ENCODE data around the gene EIF2S2.

Gene EIF2S2

DNA sequence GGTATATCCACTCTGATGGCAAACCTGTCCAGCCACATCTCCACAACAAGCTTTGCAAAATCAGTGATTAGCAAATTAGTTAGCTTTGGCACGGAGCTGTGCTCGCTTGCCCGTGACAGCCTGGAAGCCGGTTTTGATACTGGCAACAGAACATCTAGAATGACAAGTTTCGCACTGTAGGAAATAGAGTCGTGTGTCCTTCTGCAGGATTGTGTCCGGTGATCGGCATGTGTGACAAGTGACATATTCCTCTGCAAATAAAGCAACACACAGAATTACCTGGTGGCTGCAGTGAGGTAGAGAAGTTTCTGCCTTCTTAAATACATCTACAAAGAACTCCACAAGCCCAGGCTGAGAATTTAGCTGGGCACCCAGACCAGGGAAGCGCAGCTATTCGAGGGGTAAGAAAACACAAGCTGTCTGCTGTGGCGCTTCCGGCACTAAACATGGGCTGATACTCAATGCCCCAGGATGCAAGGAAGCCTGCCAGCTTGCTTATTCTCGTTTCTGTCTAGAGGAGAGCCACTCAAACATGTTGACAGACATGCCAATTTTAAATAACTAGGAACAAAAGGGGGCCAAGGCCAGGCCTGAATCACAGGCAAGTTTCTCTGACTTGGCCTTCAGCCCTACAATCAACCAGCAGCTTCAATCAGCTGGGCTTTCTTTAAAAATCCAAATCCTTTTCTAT is 22.2 kb downstream of the EIF2S2 start:
- no peak for DNase-seq (ENCODE audit: low read depth)

DNA sequence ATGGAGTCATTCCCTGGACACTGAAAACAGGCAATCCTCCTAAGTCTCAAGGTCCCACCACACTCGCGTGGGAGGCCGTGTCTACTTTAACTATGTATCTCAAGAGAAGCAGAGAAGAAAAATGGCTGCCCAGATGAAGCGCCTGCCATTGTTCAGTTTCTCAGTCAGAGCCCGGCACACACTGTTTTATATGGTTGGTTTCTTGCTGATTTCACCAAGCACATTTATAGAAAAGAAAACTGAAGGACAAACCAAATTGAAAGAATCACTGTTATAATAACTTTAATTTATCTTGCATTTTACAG is 22.9 kb downstream of the EIF2S2 start:
- DNase-seq (ENCODE audit: low read depth) = no peak

DNA sequence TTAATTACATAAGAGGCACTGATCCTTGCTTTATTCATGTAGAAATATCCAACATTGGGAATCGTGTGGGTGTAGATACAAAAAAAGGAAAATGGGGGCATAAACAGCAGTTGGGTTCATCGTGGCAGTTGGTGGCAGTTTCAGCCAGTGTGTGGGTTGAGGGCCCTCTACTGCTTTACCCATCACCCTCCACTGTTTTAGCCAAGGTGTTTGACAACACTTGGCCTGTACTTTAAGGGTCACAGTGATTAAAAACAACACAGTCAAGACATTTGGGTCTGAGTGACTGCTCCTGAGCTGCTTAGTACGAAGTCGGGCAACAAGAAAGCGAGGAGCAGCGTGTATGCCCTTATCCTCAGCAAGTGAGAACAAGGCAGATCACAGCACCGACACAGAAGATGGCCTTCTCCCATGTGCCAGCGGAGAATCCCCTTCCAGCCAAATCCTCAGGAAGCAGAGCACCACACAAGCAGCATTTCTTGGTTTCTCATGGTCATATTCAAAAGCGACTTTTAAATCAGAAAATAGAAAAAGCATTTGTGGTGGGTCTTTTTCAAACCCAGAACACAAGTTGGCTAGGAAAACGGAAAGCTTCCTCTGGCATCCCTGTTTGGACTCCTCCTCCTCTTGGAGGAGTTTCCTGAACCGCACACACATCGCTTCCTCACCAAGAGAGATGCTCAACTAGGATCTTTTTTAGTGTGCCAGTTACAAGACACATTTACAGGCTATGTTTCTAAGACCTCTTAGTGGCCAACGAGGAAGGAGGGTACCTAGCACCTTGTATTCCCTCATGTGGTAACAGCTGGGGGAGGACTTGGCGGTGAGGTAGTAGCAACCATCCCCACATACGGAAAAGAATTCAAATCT is 23.5 kb downstream of the EIF2S2 start:
- no peak for DNase-seq (ENCODE audit: low read depth)

DNA sequence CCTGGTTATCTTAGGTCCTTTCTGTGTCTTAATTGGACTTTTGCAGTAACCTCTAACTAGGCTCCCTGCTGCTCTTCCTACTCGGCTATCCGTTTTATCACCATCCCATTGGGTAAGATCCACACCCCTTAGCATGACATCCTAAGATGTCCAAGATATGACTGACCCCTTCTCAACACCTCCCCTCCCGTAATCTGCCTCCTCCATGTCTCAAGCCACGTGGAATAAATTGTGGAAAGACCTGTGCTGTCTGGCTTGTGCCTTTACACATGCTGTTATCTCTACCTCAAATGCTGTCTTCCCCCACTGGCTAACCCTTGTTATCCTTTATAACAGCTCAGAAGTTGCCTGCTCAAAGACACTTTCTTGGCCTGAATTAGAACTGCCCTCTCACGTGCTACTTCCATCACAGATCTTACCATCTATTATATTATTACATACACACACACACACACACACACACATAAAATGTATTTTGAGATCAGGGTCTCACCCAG is 26.5 kb downstream of the EIF2S2 start:
- DNase-seq (ENCODE audit: low read depth) = no peak

DNA sequence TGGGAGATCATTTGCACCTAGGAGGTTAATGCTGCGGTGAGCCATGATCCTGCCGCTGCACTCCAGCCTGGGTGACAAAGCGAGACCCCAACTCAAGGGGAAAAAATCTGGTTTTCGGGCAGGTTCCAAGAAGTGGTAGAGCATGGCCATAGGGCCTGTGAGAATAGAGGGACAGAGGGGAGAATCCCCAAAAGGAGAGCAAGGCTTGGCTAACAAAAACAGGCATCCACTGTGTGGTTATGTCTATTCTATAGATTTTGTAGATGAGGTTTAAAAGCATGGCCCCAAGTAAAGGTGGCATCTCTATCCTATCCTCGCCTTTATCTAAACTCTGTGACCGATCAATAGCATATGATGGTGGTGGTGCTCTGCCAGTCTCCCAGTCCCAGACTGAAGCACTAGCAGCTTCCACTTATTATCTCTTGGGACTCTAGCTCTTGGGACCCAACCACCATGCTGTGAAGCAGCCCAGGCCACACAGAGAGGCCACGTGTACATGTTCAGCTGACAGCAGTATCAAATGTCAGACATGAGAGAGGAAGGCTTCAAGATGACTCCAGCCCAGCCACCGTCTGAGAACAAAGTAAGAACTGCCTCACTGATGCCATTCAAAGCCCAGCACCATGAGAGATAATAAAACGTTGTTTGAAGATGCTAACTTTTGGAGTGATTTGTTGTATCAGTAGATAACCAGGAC is 27.7 kb downstream of the EIF2S2 start:
- DNase-seq (ENCODE audit: low read depth) = no peak

DNA sequence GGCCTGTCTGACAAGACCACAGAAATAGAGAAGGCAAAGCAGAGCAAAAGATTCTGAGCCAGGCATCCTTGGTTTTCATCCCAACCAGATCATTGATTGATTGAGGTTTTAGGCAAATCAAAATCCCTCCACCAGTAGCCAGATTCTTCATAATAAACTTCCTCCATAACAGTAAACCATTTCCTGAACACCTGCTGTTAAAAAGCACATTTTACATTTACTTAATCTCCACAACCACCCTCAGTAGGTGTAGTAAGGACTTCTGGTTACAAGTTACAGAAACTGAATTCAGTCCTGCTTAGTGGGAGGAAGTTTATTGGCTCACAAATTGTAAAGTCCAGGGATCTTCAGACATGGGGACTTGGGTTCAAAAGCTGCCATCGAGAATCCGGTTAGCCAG is 28.3 kb downstream of the EIF2S2 start:
- DNase-seq (ENCODE audit: low read depth) = no peak

DNA sequence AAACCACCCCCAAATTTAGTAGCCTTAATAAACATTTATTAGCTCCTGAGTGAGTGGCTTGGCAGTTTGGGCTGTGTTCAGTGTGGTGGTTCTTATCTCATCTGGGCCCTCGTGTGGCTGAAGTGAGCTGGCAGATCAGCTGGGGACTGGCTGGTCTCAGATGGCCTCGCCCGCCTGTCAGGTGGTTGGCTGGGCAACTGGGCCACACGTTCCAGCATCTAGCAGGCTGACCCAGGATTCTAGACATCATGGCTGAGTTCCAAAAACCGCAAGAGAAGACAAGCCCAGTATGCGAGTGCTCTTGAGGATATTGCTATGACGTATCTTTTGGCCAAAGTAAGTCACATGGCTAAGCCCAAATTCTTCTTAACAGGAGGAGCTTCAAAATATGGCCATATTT is 28.9 kb downstream of the EIF2S2 start:
- peak; percentile 46 for DNase-seq (ENCODE audit: low read depth)

DNA sequence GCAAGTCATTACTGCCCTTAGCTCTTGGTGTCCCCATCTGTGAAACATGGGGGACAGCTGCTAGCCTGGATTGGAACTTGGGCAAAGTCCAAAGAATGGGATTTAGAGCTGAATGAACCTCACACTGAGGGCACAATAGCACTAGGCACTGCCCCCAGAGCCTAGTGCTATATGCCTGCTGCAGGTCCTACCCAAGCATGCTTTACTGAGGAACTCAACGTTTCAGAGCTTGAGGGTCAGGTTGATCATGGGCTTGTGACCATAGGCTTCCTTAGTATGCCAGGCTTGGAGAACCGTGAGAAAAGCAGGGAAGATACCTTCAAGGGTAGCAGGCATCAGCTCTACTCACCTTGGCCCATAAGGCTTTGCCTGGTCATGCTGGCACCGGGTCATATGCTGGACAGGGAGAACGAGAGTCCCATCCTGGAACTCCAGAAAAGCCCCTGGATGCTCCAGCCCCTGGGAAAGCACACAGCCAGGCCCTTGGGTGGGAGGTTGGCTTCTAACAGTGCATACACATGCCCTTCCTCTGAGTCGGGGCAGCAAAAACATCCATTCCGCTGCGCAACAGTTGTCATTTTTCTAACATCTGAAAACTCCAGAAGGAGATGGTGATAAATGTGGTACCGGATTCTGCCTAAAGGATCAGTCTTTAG is 29.7 kb downstream of the EIF2S2 start:
- no peak for DNase-seq (ENCODE audit: low read depth)

DNA sequence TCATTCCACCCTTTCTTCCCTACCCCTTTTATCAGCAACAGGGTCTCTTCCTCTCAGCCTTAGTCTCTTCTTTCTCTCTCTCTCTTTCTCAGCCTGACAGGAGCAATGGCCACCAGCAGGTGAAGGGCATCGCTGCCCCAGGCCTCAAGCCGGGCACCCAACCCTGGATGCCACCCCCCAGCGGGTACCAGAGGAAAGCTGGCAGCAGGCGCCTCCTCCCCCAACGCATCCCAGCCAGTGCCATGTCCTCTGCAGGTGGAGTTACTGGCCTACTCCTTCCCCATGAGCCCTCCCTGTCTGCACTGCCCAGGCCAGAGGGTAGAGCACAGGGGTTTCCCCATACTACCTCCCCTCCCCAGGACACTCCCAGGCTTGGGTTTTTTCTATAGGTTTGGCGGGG is 32.2 kb downstream of the EIF2S2 start:
- no peak for DNase-seq (ENCODE audit: low read depth)

DNA sequence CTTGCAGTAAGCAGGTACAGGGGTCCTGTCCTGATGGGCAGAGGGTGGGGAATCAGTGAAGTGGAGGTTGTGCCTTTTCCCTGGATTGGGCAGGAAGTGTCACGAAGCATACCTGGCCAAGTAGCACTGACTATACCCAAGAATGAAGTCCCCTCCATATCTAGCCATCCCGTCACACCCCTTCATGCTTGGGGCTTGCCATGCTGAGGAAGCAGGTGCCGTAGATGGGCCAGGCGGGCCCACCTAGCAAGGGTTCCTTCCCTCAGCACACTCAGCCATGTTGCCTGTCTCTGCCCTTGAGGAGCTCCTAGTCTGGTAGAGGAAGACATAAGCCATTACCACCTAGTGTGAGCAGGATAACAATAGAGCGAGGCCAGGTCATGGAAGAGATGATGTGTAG is 33.5 kb downstream of the EIF2S2 start:
- no peak for DNase-seq (ENCODE audit: low read depth)

DNA sequence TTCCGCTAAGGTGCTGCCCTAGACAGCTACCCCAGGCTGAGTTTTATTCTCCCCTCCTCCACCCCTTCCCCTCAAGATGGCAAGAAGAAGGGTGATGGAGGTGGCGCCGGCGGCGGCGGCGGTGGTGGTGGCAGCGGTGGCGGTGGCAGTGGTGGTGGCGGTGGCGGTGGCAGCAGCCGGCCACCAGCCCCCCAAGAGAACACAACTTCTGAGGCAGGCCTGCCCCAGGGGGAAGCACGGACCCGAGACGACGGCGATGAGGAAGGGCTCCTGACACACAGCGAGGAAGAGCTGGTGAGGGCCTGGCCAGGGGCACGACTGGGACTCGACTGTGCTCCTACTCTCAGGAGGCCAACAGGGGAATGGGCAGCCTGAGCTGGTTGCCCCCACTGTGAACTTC is 35.1 kb downstream of the EIF2S2 start:
- DNase-seq (ENCODE audit: low read depth) = no peak

DNA sequence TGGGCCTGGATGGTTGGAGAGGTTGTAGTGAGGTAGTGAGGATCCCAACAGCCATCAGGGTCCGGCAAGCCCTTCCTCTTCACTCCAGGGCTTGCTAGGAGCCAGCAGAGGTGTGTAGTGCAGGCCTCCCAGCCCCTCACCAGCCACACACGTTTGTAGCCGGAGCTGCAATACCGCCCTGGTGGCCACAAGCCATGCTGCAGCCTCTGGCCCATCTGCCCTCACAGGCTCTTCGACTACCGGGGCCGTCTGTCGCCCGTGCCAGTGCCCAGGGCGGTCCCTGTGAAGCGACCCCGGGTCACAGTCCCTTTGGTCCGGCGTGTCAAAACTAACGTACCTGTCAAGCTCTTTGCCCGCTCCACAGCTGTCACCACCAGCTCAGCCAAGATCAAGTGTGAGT is 36.4 kb downstream of the EIF2S2 start:
- DNase-seq (ENCODE audit: low read depth) = no peak

DNA sequence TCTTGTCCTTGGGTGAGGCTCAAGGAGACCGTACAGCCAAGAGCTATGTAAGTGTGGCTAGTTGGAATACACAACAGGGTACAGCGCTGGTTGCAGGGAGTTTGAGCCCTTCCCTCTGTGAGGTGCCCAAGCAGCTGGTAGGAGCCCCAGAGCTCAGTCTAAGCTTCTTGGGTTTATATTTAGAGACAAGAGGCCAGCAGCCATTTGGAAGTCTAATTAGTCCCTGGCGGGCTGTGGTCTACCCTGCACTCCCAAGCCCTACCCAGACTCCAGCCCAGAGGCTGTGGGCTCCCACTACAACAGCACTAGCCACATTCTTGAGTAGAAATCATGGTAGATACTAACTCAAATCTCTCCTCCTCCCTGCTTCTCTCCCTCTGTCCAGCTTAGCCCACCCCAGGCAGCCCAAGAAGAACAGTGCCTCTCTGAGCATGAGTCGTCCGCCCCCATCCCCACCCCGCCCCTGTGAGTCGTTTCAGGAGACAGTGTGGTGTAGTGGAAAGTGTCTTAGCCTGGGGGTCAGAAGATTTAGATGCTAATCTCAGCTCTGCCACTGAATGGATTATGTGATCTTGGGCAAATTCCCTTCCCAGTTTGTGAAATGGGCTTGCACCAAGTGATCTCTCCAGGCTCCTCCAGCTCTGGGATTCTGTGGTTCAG is 37.8 kb downstream of the EIF2S2 start:
- DNase-seq (ENCODE audit: low read depth) = peak; percentile 58

DNA sequence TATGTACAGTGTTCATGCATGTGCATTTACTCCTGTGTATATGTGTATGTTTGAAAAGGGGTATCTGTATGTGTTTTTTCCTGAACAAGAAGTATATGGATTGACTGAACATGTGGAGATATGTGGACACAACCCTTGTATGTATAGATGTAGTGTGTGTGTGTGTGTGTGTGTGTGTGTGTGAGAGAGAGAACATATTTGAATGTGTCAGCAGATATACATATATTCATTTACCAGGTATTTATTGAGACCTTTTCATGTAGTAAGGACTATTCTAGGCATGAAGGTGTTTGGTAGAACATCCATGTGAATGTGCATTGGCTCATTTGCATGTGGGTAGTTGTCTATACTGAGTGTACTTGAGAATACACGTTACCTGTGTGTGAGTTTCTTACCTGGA is 39.3 kb downstream of the EIF2S2 start:
- no peak for DNase-seq (ENCODE audit: low read depth)

DNA sequence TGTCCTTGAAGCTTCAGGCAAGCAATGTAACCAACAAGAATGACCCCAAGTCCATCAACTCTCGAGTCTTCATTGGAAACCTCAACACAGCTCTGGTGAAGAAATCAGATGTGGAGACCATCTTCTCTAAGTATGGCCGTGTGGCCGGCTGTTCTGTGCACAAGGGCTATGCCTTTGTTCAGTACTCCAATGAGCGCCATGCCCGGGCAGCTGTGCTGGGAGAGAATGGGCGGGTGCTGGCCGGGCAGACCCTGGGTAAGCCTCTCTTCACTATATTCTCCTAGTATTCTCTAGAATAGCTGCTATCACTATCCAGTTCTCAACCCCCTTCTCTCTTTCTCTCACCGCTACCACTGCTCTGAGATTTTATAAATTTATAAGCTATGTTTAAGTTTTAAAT is 40.0 kb downstream of the EIF2S2 start:
- no peak for DNase-seq (ENCODE audit: low read depth)

DNA sequence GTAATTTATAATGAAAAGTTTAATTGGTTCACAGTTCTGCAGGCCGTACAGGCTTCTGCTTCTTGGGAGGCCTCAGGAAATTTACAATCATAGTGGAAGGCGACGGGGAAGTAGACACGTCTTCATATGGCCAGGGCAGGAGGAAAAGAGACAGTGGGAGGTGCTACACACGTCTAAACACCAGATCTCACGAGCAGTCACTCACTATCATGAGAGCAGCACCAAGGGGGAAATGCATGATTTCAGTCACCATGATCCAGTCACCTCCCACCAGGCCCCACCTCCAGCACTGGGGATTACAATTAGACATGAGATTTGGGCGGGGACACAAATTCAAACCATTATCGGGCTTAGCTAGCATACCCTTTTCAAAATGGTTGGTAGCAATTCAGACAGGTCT is 41.2 kb downstream of the EIF2S2 start:
- DNase-seq (ENCODE audit: low read depth) = no peak

DNA sequence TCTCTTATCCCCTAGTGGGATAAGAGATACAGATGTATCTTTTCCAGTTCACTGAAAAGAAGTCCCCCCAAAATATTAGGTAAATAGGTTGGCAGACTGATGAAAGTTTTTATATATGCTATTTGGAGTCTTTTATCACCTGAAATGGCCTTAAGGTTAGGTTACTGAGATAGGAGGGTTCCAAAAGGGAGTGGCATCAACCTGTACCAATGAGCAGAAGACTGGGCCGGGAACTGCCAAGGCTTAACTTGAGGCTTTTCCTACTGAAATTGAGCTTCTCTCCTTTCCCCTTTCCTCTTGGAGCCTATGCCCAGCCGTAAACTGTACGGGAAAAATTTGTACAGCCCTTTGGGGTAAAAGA is 42.0 kb downstream of the EIF2S2 start:
- DNase-seq (ENCODE audit: low read depth) = no peak

DNA sequence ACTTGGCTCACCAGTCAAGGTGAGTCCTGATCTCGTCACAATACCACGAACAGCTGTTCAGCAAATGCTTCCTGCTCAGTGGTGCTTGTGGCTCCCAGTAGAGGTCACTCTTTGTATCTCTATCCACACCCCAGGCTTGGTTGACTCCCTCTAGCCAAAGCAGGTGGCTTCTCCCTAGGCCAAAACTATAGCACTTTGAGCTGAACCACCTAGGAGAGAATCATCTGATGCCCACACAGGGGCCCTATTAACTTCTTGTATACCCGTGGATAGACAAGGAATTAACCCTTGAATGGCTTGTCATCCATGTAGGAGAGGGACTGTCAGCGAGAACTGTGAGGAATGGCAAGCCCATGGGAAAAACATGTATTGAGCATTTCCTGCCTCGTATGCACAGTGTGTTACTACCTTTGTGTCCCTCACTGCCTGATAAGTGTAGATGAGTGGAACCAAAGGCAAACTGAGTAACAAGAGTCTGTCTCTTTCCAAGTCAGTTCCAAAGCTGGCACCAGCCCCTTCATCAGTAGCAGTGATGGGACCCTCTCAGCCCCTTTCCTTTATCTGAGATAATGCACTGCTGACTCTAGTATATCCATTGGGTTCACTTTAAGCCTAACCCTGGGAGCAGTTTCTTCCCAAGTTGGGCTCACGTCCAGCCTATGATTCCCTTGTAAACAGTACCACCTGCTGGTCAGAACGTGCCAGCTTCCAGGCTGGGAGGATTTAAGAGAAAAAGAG is 42.5 kb downstream of the EIF2S2 start:
- DNase-seq (ENCODE audit: low read depth) = peak; percentile 88

DNA sequence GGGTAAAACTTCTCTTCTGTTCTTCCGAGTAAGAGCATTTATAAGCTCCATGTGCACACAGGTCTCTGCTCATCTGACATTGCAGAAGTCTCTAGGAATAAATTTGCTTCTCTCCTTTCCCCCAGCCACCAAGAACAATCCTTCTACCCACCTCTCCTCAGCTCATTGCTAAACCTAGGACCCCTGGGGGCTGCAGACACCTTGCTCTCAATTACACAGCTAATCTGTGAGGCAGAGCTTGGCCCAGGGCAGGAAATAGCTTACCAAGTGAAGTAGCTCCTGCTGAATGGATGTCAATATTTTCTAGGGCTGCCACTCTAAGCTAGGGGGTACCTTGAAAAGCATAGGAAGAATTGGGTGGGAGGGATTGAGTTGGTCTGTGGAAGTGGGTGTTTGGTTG is 44.0 kb downstream of the EIF2S2 start:
- no peak for DNase-seq (ENCODE audit: low read depth)

DNA sequence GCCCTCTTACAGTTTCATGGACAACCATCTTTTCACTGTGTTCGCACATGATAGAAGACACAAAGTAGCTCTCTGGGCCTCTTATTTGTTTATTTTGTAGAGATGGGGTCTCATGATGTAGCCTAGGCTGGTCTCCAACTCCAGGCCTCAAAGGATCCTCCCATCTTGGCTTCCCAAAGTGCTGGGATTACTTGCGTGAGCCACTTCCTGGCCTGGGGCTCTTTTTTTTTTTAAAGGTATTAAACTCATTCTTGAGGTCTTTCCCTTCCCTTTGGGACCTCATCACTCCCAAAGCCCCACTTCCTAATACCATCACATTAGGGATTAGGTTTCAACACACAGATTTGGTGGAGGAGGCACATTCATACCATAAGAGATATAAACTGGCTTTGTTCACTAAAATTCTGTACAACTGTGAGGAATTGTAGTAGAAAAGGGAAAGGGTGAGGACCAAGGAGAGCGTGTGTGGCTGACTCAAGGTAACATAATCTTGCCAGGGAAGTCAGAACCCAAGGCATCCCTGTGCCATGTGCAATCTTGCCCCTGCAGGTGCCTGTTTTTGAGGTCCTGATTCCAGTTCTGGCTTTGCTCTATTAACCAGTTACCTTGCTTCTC is 45.5 kb downstream of the EIF2S2 start:
- peak; percentile 82 for DNase-seq (ENCODE audit: low read depth)

DNA sequence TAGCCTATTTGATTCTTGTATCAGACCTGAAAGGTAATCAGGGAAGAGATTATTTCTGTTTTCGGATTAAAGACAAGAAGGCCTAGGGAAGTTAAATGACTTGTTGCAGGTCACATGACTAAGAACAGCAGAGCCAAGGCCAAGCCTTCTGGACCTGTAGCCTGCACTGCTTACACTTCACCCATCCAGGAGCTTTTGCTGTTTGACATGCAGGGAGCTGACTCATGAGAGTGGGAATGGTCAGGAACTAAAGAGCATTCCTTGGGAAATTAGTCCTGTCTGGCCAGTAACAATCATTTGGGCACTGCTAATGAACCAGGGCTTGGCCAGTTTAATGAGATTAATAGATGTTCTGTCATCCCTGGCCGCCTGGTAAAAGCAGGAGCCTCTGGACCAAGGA is 46.8 kb downstream of the EIF2S2 start:
- DNase-seq (ENCODE audit: low read depth) = peak; percentile 89
